Neuron (in vitro differentiated cells): ENCODE results near the gene PICALM.
"Not testable (repeated sequence)": the region's sequence is repeated elsewhere in the genome, so short reads cannot be mapped to it uniquely, and the experiment has no call there.

Source experiments
- H2AFZ ChIP-seq: one replicate; pipeline ENCODE4 v1.6.1; 2013; ENCODE audit warnings: low read depth, mild to moderate bottlenecking, inconsistent platforms, low read length, moderate library complexity
- H3K27me3 ChIP-seq: one replicate; pipeline ENCODE4 v1.6.1; 2013; ENCODE audit warnings: low read length; ENCODE audit not compliant: insufficient read depth
- H3K36me3 ChIP-seq: one replicate; pipeline ENCODE4 v1.6.1; 2013; ENCODE audit warnings: low read length; ENCODE audit not compliant: insufficient read depth
- H3K4me1 ChIP-seq: one replicate; pipeline ENCODE4 v1.6.1; 2013; ENCODE audit warnings: low read length; ENCODE audit not compliant: insufficient read depth
- H3K4me3 ChIP-seq: 2 replicates; pipeline ENCODE4 v1.5.1; 2013; ENCODE audit warnings: mild to moderate bottlenecking, low read length, moderate library complexity
- H3K9me3 ChIP-seq: one replicate; pipeline ENCODE4 v1.6.1; 2013; ENCODE audit warnings: low read length

The PICALM gene

GRCh38 chr11:85930879-85931366, 138.0 kb downstream of the PICALM start:
- H3K27me3 ChIP-seq, result no peaks in the 10 kb centered on the region
- no peaks in the 10 kb centered on the region for H3K36me3 ChIP-seq
- no peaks in the 10 kb centered on the region for H3K4me1 ChIP-seq

GRCh38 chr11:85926653-85927214, 142.2 kb downstream of the PICALM start:
- not testable (repeated sequence) for H3K4me3 ChIP-seq, H3K27me3 ChIP-seq, H2AFZ ChIP-seq, H3K36me3 ChIP-seq, H3K9me3 ChIP-seq, H3K4me1 ChIP-seq

More at GRCh38 chr11:85930879-85931366, 138.0 kb downstream of the PICALM start:
- Histone ChIP-seq H3K9me3 (peaks cover 4% of the 10 kb centered on the region), H3K4me3 (no peak overlapping the region), H2AFZ (no peak overlapping the region)

GRCh38 chr11:85923455-85923854, 145.4 kb downstream of the PICALM start:
- no peaks in the 10 kb centered on the region for H3K9me3 ChIP-seq
- H3K4me1 ChIP-seq, result peaks cover 2% of the 10 kb centered on the region
- H3K27me3 ChIP-seq, result no peaks in the 10 kb centered on the region
- H3K4me3 ChIP-seq, result no peak overlapping the region
- H3K36me3 ChIP-seq, result no peaks in the 10 kb centered on the region
- no peak overlapping the region for H2AFZ ChIP-seq

- Histone ChIP-seq H3K9me3 (no peaks in the 10 kb centered on the region), H3K27me3 (no peaks in the 10 kb centered on the region), H3K4me1 (peaks cover 2% of the 10 kb centered on the region), H3K4me3 (no peak overlapping the region), H3K36me3 (no peaks in the 10 kb centered on the region), H2AFZ (no peak overlapping the region)
Measured at GRCh38 chr11:85922367-85922766, 146.5 kb downstream of the PICALM start.

GRCh38 chr11:85918910-85919794, 149.7 kb downstream of the PICALM start:
- H3K4me1 ChIP-seq, result peaks cover 2% of the 10 kb centered on the region
- H3K27me3 ChIP-seq, result no peaks in the 10 kb centered on the region
- no peak overlapping the region for H3K4me3 ChIP-seq
- no peaks in the 10 kb centered on the region for H3K9me3 ChIP-seq
- H2AFZ ChIP-seq, result no peak overlapping the region
- no peaks in the 10 kb centered on the region for H3K36me3 ChIP-seq

- no peaks in the 10 kb centered on the region for H3K9me3 ChIP-seq
- H3K36me3 ChIP-seq, result no peaks in the 10 kb centered on the region
- H3K4me3 ChIP-seq, result no peak overlapping the region
- H3K27me3 ChIP-seq, result no peaks in the 10 kb centered on the region
- H3K4me1 ChIP-seq, result peaks cover 2% of the 10 kb centered on the region
- H2AFZ ChIP-seq, result no peak overlapping the region
Measured at GRCh38 chr11:85914425-85914824, 154.5 kb downstream of the PICALM start.

- Histone ChIP-seq H3K27me3 (no peaks in the 10 kb centered on the region), H3K4me1 (no peaks in the 10 kb centered on the region), H3K4me3 (no peak overlapping the region), H2AFZ (no peak overlapping the region), H3K9me3 (no peaks in the 10 kb centered on the region), H3K36me3 (no peaks in the 10 kb centered on the region)
Measured at GRCh38 chr11:85913513-85913912, 155.4 kb downstream of the PICALM start.

GRCh38 chr11:85912414-85912813, 156.5 kb downstream of the PICALM start:
- peaks cover 3% of the 10 kb centered on the region for H3K27me3 ChIP-seq
- H3K4me3 ChIP-seq, result no peak overlapping the region
- no peaks in the 10 kb centered on the region for H3K36me3 ChIP-seq
- H3K4me1 ChIP-seq, result no peaks in the 10 kb centered on the region
- no peaks in the 10 kb centered on the region for H3K9me3 ChIP-seq
- no peak overlapping the region for H2AFZ ChIP-seq
